HG03066 (cell line): Measurements from ENCODE around the gene TRMT112.
A peak's percentile ranks its signal among the peaks of the same experiment; 100 is the strongest.
"Not testable (repeated sequence)": the region's sequence is repeated elsewhere in the genome, so short reads cannot be mapped to it uniquely, and the experiment has no call there.

ENCODE experiments used
- ATAC-seq: cut with Tn5 transposase; IDR thresholded peaks from one replicate; pipeline ENCODE4 v1.9.1; 2021; ENCODE audit warnings: low read depth; ENCODE audit not compliant: unreplicated experiment

Gene TRMT112

DNA sequence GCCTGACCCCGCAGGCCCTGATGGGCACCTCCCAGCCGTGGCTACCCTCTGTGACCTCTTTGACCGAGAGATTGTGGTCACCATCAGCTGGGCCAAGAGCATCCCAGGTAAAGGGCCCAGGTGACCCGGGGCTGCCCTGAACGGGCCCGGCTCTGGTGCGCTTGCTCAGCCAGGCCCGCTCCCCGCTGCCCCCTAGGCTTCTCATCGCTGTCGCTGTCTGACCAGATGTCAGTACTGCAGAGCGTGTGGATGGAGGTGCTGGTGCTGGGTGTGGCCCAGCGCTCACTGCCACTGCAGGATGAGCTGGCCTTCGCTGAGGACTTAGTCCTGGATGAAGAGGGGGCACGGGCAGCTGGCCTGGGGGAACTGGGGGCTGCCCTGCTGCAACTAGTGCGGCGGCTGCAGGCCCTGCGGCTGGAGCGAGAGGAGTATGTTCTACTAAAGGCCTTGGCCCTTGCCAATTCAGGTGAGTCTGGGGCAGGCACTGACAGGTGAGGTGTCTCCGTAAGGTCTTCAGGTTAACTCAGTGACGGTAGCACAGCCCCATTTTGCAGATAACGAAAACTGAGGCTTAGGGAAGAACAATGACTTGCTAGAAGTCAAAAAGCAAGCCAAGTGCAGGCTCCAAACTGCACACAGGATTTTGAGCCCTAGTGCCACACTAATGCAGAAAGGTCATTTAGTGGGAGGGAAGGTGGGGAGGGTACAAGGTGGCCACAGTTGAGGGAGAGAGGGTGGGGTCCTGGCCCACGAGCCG, 2.4 kb downstream of the TRMT112 start:
- ATAC-seq: no peak

DNA sequence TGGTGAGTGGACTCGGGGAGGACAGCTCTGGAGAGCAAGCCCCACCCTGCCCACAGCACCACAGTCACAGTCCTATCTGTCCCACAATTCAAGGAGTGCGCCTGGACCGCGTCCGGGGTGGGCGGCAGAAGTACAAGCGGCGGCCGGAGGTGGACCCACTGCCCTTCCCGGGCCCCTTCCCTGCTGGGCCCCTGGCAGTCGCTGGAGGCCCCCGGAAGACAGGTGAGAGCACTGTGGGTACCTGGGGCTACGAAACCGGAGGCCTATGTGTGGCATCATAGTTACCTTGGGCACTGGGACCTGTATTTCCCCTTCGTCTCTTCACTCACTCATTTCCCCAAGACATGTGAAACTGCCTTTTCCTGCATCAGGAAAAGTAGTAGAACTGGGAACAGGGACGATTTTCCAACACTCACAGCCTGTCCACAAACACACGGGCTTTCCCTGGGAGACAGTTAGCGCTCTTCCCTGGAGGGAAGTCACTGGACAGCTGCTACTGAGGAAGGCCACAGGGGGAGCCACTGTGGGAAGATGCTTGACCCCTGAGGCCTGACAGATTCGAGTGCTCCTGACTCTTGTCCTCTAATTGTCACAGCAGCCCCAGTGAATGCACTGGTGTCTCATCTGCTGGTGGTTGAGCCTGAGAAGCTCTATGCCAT, 3.1 kb downstream of the TRMT112 start:
- ATAC-seq: no peak

DNA sequence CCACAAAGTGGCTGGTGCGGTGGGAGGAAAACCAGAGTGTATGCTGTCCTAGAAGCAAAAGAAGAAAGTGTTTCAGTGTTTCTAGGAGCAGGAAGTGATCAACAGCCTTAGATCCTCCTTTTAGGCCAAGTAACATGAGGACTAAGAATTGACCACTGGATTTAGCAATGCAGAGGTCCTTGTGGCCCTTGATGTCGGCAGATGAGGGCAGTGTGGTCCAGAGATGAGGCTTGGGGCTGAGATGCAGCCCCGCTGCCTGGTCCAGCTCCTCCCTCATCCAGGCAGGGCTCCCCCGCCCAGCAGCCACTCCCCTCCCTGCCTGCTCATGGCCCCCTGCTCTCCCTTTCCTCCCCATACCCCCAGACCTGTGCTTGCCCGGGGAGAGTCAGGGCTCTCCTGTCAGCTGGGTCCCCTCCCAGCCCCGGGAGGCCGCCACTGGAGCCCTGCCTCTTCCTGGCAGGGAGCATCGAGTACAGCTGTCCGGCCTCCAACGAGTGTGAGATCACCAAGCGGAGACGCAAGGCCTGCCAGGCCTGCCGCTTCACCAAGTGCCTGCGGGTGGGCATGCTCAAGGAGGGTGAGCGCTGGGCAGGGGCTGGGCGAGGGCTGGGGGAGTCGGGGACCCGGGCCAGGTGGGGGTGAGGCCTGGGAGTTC, 3.7 kb downstream of the TRMT112 start:
- ATAC-seq: no peak

DNA sequence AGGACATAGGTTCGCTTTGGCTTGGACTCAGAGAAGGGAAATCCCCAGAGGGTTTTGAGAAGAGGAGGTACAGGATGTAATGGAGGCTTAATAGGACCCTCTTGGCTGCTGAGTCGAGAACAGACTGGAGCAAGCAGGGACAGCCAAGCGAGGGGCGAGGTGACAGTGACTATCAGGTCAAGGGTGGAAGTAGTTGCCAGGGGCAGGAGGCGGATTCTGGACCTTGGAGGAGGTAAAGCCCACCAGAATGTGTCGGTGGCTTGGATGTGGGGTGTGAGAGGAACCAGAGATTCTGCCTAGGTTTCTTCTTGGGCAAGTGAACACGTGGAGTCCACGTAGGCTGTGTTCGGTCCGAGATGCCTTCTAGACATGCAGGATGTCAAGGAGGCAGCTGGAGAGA, 4.4 kb downstream of the TRMT112 start:
- no peak for ATAC-seq

DNA sequence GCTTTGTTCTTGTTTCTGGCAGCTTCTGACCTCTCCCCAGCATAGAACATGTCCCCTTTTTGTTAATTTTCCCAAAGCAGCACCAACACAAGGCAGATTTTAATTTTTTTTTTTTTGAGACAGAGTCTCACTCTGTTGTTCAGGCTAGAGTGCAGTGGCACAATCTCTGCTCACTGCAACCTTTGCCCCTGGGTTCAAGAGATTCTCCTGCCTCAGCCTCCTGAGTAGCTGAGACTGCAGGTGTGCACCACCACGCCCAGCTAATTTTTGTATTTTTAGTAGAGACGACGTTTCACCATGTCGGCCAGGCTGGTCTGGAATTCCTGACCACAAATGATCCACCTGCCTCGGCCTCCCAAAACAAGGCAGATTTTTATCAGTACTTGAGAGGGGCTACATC, 9.6 kb downstream of the TRMT112 start:
- ATAC-seq: not testable (repeated sequence)

DNA sequence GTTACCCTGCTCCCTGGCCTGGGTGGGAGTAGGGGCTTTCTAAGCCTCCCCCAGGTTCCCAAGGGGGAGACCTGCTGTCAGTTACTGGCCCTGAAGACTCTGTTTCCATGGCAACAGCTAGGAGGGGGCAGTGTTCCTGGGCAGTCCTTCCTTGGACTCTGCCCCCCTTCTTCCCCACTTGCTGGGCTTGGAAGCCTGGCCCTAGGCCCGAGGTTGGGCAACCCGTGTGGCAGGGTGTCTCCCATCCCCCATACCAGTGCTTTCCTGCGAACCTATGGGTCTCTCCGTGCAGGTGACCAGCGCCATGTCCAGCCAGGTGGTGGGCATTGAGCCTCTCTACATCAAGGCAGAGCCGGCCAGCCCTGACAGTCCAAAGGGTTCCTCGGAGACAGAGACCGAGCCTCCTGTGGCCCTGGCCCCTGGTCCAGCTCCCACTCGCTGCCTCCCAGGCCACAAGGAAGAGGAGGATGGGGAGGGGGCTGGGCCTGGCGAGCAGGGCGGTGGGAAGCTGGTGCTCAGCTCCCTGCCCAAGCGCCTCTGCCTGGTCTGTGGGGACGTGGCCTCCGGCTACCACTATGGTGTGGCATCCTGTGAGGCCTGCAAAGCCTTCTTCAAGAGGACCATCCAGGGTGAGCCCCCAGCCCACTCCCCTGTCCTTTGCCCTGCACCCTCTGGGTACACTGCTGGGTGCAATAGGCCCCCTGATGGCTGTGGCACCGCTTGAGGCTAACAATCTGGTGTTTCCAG, 10.3 kb downstream of the TRMT112 start:
- no peak for ATAC-seq

DNA sequence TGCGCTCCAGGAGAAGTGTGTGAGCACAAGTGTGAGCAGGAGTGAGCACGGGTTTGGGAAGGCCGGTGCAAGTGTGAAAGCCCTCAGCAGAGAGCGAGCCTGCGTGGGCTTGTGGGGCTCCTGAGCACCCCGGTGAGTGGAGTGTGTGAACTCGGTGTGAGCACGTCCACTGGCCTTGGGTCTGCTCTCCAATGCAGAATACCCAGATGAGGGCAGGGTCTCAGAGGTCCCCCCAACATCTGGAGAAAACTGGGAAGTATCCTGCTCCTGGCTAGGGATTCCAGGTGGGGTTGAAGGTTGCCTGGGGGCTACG, 10.8 kb downstream of the TRMT112 start:
- ATAC-seq: no peak

- peak; percentile 22 for ATAC-seq
Measured at GRCh38 chr11:64305691-64306562, 11.4 kb downstream of the TRMT112 start.

DNA sequence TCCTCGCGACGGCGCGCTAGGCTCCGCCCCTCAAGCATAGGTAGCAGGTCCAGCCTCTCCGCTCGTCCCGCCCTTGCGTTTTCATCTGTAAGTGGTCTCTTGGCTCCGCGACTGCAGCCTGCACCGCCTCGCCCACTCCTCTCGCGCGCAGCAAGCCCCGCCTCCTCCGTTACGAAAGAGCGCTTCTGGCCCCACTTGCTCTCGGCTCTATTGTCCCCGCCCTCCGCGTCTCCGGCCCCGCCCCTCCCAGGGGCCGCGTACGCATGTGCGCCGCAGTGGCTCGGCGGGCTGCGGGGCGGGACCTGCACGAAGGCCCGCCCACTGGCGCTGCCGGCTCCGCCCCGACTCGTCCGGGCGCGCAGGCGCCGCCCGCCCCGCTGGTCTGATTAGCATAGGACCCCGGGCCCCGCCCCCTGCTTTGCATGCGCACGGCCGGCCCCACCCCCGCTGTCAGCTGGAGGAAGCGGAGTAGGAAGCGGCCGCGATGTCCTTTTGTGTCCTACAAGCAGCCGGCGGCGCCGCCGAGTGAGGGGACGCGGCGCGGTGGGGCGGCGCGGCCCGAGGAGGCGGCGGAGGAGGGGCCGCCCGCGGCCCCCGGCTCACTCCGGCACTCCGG, 12.2 kb downstream of the TRMT112 start, which contains the start of gene ESRRA:
Gene ESRRA, plus strand, starts transcription at position 450 of the 616 bp plus-strand sequence. CDS start 1,656 bp downstream, outside the sequence.
- peak; percentile 67 for ATAC-seq

GRCh38 chr11:64304316-64305072, 12.9 kb downstream of the TRMT112 start:
- peak; percentile 36 for ATAC-seq

DNA sequence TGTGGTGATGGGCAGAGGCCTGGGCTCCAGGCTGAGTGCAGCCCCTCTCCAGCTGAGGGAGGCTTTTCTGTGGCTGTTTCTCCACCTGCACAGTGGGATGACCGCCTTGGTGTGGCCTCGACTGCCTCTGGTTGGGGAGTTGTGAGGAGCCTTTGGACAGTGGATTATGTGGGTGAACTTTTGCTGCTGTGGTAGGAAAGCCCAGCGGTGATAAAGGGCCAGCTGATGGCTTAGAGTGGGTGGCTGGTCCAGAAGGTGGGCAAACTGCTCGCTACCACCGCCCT, 13.4 kb downstream of the TRMT112 start:
- no peak for ATAC-seq

DNA sequence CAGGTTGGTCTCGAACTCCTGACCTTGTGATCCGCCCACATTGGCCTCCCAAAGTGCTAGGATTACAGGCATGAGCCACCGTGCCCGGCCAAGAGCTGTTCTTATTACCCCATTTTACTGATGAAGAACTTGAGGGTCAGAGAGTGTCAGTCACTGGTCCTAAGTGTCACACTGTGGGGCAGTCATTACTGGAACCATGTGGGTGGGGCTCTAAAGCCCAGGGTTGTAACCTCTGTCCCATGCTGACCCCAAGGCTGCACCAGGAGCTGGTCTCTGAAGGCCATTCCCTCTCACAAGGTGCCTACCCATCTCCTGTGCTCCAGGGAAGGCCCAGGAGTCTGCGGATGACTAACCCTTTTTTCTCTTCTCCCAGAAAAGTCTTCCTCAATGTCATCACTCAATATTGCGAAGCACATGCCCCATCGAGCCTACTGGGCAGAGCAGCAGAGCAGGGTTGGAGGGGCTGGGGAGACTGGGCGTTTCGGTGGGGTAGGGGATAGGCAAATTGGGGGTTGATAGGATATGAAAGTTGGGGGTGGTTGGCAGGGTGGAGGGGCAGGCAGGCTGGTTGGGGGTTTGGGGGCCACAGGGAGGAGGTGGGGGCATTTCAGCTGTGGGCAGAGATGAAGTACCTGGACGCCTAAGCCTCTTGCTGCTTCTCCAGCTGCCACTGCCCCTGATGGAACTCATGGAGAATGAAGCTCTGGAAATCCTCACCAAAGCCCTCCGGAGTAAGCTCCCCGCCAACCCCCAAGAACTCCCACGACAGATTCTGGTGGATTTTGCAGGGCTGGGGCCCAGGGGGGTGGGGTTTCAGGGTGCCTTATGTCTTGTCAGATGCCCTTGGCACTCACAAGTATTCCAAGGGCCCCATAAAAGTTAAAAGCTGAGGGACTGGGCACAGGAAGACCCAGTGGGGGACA, 14.0 kb downstream of the TRMT112 start:
- no peak for ATAC-seq

GRCh38 chr11:64299847-64300648, 17.3 kb downstream of the TRMT112 start, which contains the start of gene CATSPERZ:
Gene CATSPERZ (plus strand): TSS chr11:64300358. CDS start chr11:64300411, 53 bp downstream.
- no peak for ATAC-seq

DNA sequence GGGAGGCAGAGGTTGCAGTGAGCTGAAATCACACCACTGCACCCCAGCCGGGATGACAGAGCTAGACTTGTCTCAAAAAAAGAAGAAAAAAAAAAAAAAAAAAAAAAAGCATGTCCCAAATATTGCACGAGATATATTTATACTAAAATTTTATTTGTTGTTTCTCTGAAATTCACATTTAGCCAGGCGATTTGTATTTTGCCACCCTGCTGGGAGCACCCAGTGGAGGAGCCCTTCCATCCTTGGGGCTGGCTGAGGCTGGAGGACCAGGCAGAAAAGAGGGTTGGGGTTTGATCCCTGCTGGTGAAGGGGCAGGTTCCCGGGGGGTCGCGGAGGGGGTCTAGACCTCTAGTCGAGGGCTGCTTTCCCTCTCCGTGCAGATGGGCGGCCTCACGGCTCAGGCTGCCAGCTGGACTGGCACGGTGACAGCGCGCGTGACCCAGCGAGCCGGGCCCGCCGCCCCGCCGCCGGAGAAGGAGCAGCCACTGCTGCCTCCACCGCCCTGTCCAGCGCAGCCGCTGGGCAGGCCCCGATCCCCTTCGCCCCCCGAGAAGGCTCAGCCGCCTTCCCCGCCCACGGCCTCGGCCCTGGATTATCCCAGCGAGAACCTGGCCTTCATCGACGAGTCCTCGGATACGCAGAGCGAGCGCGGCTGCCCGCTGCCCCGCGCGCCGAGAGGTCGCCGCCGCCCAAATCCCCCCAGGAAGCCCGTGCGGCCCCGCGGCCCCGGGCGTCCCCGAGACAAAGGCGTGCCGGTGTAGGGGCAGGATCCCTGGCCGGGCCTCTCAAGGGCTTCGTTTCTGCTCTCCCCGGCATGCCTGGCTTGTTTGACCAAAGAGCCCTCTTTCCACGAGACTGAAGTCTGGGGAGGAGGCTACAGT, 18.2 kb downstream of the TRMT112 start:
- no peak for ATAC-seq

DNA sequence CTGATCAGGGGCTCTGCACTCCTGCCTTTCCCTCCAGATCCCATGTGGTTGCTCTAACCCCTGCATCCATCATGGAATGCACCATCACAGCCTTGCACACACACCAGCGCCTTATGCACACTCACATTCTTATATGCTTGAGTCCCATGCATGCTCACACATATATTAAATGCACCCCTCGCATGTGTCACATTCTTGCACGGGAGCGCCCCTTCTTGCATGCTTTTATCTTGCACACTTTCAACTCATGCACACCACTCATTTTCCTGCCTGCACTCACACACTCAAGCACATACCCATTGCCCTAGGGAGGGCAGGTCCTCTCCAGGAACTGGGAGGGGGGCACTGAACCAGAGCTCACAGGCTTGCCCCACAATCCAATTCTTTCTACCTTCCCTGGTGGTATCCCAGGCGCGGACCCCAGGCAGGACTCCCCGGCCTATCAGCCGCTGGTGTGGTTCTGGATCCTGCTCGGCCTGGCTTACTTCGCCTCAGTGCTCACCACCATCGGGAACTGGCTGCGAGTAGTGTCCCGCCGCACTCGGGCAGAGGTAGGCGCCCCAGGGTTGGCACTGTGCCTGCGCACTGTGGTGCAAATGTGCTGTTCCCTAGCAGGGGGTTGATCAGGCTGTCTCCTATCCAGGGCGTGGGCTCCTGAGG, 19.5 kb downstream of the TRMT112 start:
- ATAC-seq: no peak
